T-helper 17 cell (primary cell): ENCODE data around the gene DHRS4. TPM values are rescaled to one million over a fixed set of nuclear protein-coding genes. Genes with fewer than 3 reads are reported as not detected.
"Not testable (repeated sequence)": the region's sequence is repeated elsewhere in the genome, so short reads cannot be mapped to it uniquely, and the experiment has no call there.

Source experiments
- ATAC-seq: fragments of 150-1000 bp; cut with Tn5 transposase; 2 replicates; pipeline ENCODE4 v1.10.0; 2021; ENCODE audit warnings: mild to moderate bottlenecking, moderate library complexity
- DNase-seq, 3 donors: peaks; one replicate each; pipeline versions ENCODE4 v3.0.0 to v3.0.0-alpha.2; 2020 to 2021
- H3K9me3 ChIP-seq: one replicate; pipeline ENCODE4 v1.7.0; 2013; ENCODE audit warnings: low read length, mild to moderate bottlenecking; ENCODE audit not compliant: control insufficient read depth, poor library complexity, severe bottlenecking
- H3K27ac Mint-ChIP-seq: one replicate; pipeline ENCODE4 v1.8.0; 2022; ENCODE audit warnings: mild to moderate bottlenecking, moderate library complexity, mixed read lengths
- H3K27me3 Mint-ChIP-seq: one replicate; pipeline ENCODE4 v1.8.0; 2022; ENCODE audit warnings: mixed read lengths
- H3K36me3 Mint-ChIP-seq: one replicate; pipeline ENCODE4 v1.8.0; 2022; ENCODE audit warnings: low read depth, mixed read lengths
- H3K4me1 Mint-ChIP-seq: one replicate; pipeline ENCODE4 v1.8.0; 2022; ENCODE audit warnings: mild to moderate bottlenecking, mixed read lengths
- H3K4me3 Mint-ChIP-seq: one replicate; pipeline ENCODE4 v1.8.0; 2022; ENCODE audit warnings: mild to moderate bottlenecking, moderate library complexity, mixed read lengths
- total RNA-seq, 4 donors: library from RNA in 2 of 4; stranded (reverse) in 2 of 4; gene quantifications; one replicate each; pipeline ENCODE4 v1.2.3 and lab custom pipeline; 2022 to 2026

The DHRS4 gene
- total RNA-seq, 2 donors from 2014 or later, result 7.6 to 13.4 TPM

GRCh38 chr14:24001679-24002078, 48.1 kb downstream of the DHRS4 start:
- H3K36me3 Mint-ChIP-seq, H3K4me3 Mint-ChIP-seq, DNase-seq, H3K27ac Mint-ChIP-seq, ATAC-seq, H3K9me3 ChIP-seq, H3K4me1 Mint-ChIP-seq, H3K27me3 Mint-ChIP-seq: not testable (repeated sequence)

GRCh38 chr14:24006471-24006816, 52.9 kb downstream of the DHRS4 start:
- not testable (repeated sequence) for H3K9me3 ChIP-seq, H3K27me3 Mint-ChIP-seq, H3K27ac Mint-ChIP-seq, H3K4me3 Mint-ChIP-seq, DNase-seq, H3K36me3 Mint-ChIP-seq
- H3K4me1 Mint-ChIP-seq, result peaks cover 24% of the 10 kb centered on the region
- peak; percentile 58 for ATAC-seq

- peak; percentile 87 for ATAC-seq
- not testable (repeated sequence) for H3K27me3 Mint-ChIP-seq, H3K27ac Mint-ChIP-seq, H3K36me3 Mint-ChIP-seq, H3K9me3 ChIP-seq
- peak; percentile 47 to 68 (median 67) for DNase-seq
- peak overlapping the region; percentile 83 for H3K4me3 Mint-ChIP-seq
- peaks cover 24% of the 10 kb centered on the region for H3K4me1 Mint-ChIP-seq
Observed at GRCh38 chr14:24006817-24007652, 53.5 kb downstream of the DHRS4 start.

- H3K27me3 Mint-ChIP-seq, result no peaks in the 10 kb centered on the region
- peaks cover 27% of the 10 kb centered on the region for H3K4me1 Mint-ChIP-seq
- H3K4me3 Mint-ChIP-seq, result peak overlapping the region; percentile 45
- peak overlapping the region; percentile 97 for H3K27ac Mint-ChIP-seq
- ATAC-seq (no peak), DNase-seq (no peak)
- H3K9me3 ChIP-seq, result no peaks in the 10 kb centered on the region
- H3K36me3 Mint-ChIP-seq, result no peaks in the 10 kb centered on the region
Observed at GRCh38 chr14:24011051-24011450, 57.5 kb downstream of the DHRS4 start.

- H3K27me3 Mint-ChIP-seq, H3K9me3 ChIP-seq, ATAC-seq, H3K4me3 Mint-ChIP-seq, H3K27ac Mint-ChIP-seq, DNase-seq, H3K36me3 Mint-ChIP-seq: not testable (repeated sequence)
- peaks cover 27% of the 10 kb centered on the region for H3K4me1 Mint-ChIP-seq
Observed at GRCh38 chr14:24012726-24013273, 59.2 kb downstream of the DHRS4 start.

GRCh38 chr14:24013654-24014514, 60.3 kb downstream of the DHRS4 start:
- Mint-ChIP-seq H3K36me3 (peaks cover 3% of the 10 kb centered on the region), H3K4me1 (peaks cover 20% of the 10 kb centered on the region), H3K27ac (no peak overlapping the region), H3K4me3 (no peak overlapping the region), H3K27me3 (no peaks in the 10 kb centered on the region)
- H3K9me3 ChIP-seq, result no peaks in the 10 kb centered on the region
- peak; percentile 90 for ATAC-seq
- DNase-seq, result peak in 2 of 3 donors; percentile 16 to 17

GRCh38 chr14:24015745-24016144, 62.2 kb downstream of the DHRS4 start:
- H3K4me3 Mint-ChIP-seq, ATAC-seq, H3K9me3 ChIP-seq, DNase-seq, H3K27me3 Mint-ChIP-seq, H3K36me3 Mint-ChIP-seq, H3K4me1 Mint-ChIP-seq, H3K27ac Mint-ChIP-seq: not testable (repeated sequence)

Other genes with a start within 250 kb of the DHRS4 start
- gene DHRS4L2, start 35.2 kb downstream of the DHRS4 start, total RNA-seq, result 1 to 10 TPM; 9.9 to 10.0 TPM
- gene CARMIL3, start 98.2 kb downstream of the DHRS4 start, total RNA-seq, result under 1 TPM in 1 of 2 donors, not detected in 1; 0.31 TPM
- not detected for gene CPNE6, start 117.8 kb downstream of the DHRS4 start, total RNA-seq
- 10 to 100 TPM; 14.2 to 15.5 TPM for gene PCK2, start 140.5 kb downstream of the DHRS4 start, total RNA-seq
- 10 to 100 TPM; 75.5 to 86.1 TPM for gene DCAF11, start 161.0 kb downstream of the DHRS4 start, total RNA-seq
- 1 to 10 TPM; 2.2 to 3.2 TPM for gene NRL, start 161.2 kb downstream of the DHRS4 start, total RNA-seq
- 1 to 10 TPM; 1.4 to 1.9 TPM for gene FITM1, start 176.9 kb downstream of the DHRS4 start, total RNA-seq
- gene PSME1, start 182.4 kb downstream of the DHRS4 start, total RNA-seq, result 100 to 1,000 TPM; 235 to 257 TPM
- gene EMC9, start 187.8 kb downstream of the DHRS4 start, total RNA-seq, result 1 to 10 TPM; 8.3 to 9.7 TPM
- 100 to 1,000 TPM; 134 to 141 TPM for gene PSME2, start 192.8 kb downstream of the DHRS4 start, total RNA-seq
- gene RNF31, start 193.7 kb downstream of the DHRS4 start, total RNA-seq, result 10 to 100 TPM; 85.8 to 98.3 TPM
- 100 to 1,000 TPM; 172 to 230 TPM for gene IRF9, start 207.5 kb downstream of the DHRS4 start, total RNA-seq
- gene REC8, start 218.3 kb downstream of the DHRS4 start, total RNA-seq, result 10 to 100 TPM; 66.3 to 94.8 TPM
- gene IPO4, start 235.0 kb downstream of the DHRS4 start, total RNA-seq, result 10 to 100 TPM; 46.6 to 47.3 TPM
- 10 to 100 TPM; 22.3 to 22.6 TPM for gene TM9SF1, start 241.7 kb downstream of the DHRS4 start, total RNA-seq